GM18867 (cell line): ENCODE results near the gene SNRNP27.
A peak's percentile ranks its signal among the peaks of the same experiment; 100 is the strongest.
"Not testable (repeated sequence)": the region's sequence is repeated elsewhere in the genome, so short reads cannot be mapped to it uniquely, and the experiment has no call there.

ENCODE experiments used
- ATAC-seq: cut with Tn5 transposase; IDR thresholded peaks from one replicate; pipeline ENCODE4 v1.9.1; 2021; ENCODE audit warnings: mild to moderate bottlenecking, moderate library complexity; ENCODE audit not compliant: unreplicated experiment

Gene SNRNP27, protein sequence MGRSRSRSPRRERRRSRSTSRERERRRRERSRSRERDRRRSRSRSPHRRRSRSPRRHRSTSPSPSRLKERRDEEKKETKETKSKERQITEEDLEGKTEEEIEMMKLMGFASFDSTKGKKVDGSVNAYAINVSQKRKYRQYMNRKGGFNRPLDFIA

DNA sequence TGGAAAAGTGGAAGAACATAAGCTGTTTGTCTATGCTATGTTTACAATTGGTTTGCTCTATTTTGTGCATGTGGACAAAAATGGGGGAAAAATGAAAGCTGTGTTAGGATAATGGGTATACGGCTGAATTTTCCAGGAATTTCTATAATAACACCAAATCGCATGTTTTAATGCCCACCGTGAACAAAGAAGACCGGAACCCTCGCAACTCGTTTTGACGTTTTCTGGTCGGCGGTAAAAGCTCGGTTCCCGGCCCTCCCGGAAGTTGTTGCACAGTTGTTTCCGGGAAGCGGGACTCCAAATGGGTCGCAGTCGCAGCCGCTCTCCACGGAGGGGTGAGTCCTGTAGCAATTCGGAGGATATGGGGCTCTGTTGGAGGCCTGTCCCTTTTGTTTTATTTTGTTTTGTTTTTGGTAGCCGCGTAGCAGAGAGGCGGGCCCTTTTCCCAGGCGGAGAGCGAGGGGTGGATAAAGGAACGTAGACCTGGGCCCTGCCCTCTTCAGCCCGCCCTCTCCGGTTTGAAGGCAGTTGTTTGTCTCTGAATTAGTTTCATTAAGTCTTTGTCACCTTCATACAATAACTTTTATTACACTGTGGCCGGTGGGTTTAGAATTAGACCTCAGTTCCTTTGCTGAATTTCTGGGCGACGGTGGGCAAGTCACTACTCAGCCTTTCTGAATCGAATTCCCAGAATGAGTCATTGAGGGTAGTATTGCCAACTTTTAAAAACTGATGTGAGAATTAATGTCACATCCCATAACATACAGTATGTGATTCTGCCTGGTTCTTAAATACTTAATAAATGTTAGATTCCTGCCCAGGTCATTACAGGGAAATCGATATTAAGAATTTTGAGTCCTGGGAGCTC is at the start of gene SNRNP27:
Gene SNRNP27, plus strand, starts transcription at position 273 of the 868 bp plus-strand sequence. Its CDS starts 29 bp downstream, at position 302.
- ATAC-seq = peak; percentile 70

DNA sequence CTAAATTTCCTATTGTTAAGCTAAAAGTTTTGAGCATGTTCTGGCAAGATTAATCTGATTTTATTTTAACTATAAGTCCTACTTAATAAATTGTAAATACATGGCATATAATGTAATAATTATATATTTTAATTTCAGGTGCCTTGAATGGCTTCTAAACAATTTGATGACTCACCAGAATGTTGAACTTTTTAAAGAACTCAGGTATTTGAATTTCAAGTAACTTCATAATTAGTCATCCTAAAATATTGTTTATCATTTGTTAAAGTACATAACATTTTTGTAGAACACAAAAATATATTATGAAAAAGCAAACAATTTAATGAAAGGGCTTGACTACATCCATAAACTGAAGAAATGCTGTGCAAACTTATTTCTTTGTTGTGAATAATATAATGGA is 49.8 kb upstream of the SNRNP27 start:
- no peak for ATAC-seq

DNA sequence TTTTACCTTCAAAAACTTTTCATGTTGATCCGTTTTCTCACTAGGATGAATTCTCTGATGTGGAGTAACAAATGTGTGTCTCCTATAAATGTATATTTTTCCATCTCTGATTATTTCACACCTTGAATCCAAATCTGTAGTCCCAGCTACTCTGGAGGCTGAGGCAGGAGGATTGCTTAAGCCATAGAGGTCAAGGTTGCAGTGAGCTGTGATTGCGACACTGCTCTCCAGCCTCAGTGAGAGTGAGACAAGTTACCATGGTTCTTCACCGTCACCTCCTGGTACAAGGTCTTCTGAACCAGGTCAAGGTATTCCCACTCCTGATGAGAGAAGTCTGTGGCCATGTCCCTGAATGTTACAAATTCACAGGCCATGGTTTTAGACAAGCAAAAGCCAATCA is 49.2 kb upstream of the SNRNP27 start:
- no peak for ATAC-seq

DNA sequence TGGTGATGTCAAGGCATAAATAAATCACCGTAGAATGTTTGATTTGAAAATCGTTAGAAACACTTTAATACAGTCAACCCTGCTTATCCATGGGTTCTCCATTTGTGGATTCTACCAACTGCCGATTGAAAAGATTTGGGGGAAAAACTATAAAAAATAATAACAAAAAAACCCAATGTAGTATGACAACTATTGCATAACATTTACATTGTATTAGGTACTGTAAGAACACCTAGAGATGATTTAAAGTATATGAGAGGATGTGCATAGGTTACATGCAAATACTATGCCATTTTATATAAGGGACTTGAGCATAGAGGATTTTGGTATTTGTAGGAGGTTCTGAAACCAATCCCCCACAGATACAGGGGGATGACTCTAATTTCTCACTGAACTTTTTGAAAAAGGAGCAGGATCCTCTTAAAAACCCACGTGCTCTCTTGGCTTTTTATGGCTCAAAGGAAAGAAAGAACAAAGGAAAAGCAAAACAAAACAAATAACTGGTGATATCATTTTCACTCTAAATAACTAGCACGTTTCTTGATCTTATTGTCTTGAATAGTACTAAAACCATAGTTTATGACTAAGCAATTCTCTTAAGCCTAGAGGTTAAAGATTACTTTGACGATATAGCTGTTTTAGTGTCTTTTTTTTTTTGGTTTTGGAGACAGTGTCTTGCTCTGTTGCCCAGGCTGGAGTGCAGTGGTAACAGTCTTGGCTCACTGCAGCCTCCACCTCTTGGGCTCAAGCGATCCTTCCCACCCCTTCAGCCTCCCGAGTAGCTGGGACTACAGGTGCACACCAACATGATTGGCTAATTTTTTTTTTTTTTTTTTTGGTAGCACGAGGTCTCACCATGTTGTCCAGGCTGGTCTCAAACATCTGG is 47.3 kb upstream of the SNRNP27 start:
- ATAC-seq = no peak

DNA sequence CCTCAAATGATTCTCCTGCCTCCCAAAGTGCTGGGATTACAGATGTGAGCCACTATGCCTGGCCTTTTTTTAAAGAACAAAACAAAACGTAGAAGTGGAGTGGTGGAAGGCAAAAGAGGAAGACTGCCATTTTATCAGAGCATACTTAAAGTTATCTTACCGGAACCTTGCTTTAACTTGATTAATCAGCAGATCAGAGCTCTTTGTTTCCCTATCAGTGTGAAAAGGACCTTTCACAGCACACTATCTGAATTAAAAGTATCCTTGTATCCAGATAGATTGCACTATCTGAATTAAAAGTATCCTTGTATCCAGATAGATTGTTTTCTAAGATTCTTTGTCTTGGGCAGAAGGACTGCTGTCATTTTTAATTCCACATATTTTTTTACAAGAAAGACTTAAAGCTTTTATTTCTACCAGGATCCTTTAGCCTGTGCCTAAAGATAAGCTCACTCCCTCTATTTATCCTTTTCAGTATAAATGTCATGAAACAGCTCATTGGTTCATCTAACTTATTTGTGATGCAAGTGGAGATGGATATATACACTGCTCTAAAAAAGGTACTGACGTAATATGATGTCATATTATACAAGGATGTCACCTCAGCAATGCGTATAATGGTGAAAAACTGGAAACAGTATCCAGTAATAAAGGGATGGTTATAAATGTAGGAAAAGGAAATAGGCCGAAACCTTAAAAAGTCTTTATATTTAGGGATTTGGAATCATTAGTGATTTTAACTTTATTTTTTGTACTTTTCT is 46.5 kb upstream of the SNRNP27 start:
- ATAC-seq = no peak

DNA sequence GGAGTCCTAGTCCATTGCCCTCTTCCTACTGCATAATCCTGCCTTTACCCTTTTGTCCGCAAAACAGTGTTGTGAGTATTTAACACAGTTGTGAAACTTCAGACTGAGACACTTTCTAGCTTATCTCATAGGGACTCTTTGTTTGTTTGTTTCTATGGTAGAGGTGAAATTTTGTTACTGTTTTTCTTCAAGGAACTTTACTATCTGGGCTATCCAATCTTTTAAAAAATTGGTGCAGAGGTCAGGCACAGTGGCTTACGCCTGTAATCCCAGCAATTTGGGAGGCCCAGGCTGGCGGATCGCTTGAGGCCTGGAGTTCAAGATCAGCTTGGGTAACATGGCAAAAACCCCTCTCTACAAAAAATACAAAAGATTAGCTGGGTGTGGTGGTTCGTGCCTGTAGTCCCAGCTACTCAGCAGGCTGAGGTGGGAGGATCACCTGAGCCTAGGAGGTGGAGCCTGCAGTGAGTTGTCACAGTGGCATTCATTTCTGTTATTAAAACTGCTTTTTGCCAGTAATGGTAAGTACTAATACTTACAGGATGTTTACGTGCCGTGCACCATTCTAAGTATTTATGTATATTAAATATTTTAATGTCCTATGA is 45.5 kb upstream of the SNRNP27 start:
- ATAC-seq = no peak

DNA sequence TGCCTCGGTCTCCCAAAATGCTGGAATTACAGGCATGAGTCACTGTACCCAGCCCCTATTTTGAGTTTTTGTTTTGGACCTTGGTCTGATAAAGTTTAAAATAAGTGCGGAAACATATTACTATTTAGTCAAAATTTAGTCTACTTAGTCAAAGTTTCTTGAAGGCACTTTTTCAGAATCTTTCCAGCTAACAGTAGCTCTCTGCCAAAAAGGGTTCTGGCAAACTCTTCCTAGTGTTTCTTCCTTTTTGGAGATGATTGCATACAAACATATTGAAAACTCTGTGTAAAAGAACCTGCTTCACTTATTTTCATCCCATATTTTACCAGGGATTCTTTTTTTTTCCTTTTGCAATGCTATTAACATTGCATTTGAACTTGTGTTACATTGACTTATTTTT is 35.5 kb upstream of the SNRNP27 start:
- ATAC-seq = no peak

DNA sequence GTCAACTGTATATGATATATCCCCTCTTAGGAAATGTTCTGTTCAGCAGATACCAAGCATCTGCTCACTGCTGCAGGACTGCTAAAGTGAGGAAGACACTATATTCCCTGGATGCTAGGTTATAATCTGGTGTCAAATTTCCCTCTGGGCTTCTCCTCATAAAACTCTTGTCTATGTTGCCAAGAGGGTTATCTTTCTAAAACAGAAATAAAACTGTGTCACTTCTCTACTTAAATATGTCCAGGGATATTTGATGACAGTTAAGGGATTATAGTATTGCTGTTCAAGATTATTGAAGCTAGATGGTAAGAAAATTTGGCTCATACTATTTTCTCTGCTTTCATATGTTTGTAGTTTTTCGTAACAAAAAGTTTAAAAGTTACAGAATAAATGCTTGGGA is 30.5 kb upstream of the SNRNP27 start:
- ATAC-seq = no peak

DNA sequence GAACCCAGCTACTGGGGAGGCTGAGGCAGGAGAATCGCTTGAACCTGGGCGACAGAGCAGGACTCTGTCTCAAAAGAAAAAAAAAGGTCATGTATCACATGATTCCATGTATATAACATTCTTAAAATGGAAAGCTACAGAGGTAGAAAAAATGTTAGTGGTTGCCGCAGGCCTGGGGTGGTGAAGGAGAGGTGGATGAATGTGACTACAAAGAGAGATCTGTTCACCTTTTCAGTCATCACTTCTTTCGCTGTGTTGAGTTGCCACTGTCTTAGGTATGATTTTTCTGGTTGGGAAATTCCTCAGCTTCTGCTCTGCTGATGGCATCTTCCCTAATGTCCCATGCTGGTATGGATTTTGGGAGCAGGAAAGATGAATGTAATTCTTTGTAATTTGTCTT is 5.3 kb upstream of the SNRNP27 start:
- ATAC-seq = no peak

DNA sequence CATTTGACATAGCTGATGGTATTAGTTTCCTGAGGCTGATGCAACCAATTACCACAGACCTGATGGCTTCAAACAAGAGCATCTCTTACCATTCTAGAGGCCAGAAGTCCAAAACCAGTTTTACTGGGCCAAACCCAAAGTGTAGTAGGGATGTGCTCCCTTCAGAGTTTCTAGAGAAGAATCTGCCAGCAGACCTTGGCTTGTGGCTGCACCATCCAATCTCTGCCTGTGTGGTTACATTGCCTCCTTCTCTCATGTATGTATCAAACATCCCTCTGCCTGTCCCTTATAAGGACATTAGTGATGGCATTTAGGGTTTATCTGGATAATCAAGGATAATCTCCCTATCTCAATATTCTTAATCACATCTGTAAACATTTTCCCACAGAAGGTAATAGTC is 4.5 kb upstream of the SNRNP27 start:
- ATAC-seq = no peak

DNA sequence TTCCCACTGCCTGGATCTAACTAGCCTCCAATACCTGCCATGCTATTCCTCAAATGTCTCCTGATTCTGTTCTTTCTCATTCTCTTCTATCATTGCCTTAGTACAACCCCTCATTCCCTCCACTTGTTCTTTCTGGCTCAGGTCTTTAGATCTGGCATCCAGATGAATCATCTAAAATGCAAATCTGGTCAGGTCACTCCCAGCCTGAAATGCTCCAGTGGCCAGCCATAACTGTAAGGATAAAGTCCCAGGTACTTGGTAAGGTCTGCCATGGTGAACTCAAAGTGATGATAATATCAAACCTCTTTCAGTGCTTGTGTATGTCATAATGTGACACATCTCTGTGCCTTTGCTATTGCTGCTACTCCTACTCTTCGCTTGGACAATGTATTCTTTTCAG is 2.9 kb upstream of the SNRNP27 start:
- ATAC-seq = no peak

DNA sequence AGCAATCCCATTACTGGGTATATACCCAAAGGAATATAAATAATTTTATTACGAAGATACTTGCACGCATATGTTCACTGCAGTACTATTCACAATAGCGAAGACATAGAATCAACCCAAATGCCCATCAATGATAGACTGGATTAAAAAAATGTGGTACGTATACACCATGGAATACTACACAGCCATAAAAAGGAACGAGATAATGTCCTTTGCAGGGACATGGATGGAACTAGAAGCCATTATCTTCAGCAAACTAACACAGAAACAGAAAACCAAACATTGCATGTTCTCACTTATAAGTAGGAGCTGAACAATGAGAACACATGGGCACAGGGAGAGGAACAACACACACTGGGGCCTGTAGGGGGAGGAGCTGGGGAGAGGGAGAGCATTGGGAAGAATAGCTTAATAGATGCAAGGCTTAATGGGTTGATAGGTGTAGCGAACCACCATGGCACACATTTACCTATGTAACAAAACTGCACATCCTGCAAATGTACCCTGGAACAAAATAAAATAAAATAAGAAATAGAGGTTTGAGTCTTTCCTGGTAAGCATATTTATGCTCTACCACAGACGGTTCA is 825 bp upstream of the SNRNP27 start:
- ATAC-seq = not testable (repeated sequence)

DNA sequence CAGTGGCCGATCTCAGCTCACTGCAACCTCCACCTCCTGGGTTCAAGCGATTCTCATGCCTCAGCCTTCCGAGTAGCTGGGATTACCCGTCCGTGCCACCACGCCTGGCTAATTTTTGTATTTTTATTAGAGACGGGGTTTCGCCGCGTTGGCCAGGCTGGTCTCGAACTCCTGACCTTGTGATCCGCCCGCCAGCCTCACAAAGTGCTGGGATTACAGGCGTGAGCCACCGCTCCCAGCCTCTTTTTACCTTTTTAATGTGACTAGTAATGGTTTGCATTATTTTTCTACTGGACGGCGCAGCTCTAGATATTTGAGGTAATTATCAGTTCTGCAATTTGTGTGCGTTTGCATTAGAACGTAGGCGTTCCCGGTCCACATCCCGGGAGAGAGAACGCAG is 981 bp downstream of the SNRNP27 start:
- not testable (repeated sequence) for ATAC-seq

DNA sequence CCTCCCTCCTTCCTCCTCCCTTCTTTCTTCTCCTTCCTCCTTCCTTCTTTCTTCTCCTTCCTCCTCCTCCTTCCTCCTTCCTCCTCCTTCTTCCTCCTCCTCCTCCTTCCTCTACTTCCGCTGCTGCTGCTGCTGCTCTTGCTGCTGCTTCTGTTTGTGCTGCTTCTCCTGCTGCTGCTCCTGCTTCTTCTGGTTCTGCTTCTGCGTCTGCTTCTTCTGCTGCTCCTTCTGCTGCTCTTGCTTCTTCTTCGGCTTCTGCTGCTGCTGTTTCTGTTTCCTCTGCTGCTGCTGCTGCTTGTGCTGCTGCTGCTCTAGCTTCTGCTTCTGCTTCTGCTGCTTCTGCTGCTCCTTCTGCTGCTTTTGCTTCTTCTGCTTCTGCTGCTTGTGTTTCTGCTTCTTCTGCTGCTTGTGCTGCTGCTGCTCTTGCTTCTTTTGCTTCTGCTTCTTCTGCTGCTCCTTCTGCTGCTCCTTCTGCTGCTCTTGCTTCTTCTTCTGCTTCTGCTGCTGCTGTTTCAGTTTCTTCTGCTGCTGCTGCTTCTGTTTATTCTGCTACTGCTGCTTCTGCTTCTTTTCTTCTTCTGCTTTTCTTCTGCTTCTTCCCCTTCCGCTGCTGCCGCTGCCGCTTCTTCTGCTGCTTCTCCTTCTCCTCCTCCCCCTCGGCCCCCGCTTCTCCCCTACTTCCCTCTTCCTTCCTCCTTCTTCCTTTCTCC is 8.6 kb downstream of the SNRNP27 start:
- ATAC-seq = peak; percentile 37

DNA sequence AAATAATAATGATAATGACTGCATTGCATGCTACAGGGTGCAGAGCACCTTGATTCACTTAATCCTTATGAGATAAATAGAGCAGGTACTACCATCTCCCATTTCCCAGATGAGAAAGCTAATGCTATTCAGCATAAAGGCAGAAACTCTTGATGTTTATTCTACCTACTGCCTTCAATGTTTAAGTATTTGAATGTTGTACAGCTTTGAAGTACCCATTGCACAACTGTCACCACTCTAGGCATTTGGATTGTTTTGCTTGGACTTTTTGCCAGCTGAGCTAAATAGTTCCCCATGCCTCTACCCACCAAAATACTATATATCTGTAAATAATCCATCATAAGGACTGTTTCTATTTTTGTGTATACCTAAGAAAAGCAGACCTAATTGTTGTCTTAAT is 13.5 kb downstream of the SNRNP27 start:
- no peak for ATAC-seq

DNA sequence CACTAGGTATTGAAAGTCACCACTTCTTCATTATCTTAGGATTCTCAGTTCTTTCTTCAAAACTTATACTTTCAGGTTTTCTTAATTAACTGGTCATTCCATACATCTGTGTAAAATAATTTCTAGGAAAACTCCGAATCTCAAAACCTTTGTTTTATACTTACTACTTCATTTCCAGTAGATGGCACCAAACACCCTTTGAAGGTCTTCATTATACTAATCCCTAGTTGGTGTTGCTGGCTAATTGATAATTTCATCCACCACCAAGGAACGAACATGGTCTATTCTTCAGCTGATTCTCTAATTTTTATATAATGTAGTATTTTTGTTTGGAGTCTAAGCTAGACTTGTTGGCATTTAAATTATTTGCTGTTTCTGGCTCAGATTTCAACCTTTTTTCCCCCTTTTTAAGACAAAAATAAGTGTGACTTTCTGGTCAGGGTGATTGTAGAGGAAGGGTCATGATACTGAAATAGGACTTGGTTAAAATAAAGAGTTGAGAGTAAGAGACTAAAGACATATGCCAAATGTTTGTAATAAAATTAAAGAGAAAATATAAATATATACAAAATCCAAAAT is 18.3 kb downstream of the SNRNP27 start:
- no peak for ATAC-seq

DNA sequence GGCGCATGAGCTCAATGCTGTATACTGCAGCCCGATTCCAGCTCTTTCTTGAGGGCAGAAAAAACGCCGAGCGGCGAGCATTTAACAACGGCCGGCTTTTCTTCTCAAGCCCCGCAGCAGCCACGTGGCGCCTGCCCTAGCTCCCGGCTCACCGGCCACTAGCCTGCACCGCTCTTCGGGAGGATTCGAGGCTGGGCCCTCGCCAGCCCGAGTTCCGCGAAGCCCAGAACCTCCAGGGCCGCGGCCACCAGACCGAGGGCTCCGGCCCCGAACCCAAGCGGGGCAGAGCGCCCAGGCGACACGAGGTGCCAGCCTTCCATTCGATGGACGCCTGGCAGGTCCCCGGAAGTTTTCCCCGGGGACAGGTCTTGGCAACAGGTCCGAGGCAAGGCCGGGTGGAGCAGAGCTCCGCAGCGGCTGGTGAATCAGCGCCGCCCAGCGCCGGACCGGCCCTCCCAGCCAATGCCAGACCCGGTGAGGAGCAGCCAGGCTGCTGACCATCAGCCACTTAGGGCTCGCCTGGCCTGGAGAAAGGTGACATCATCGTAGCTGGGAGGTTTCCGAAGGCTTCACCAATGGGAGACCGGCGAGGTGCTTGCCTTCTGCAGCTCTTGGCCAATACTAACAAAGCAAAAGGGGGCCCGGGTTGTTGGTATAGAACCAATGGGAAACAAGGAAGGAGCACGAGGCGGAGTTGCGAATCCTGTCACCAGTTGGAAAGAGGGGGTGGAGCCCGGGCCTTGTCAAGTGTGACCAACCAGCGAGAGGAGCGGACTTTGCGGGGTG is 20.6 kb downstream of the SNRNP27 start:
- peak; percentile 85 for ATAC-seq
